Fibroblast of lung (primary cell): ENCODE results near the gene TEX55. TPM values are rescaled to one million over a fixed set of nuclear protein-coding genes. Genes with fewer than 3 reads are reported as not detected.

ENCODE experiments used
- DNase-seq, 2 donors: peaks; one replicate each; pipeline versions ENCODE4 v3.0.0 to v3.0.0-alpha.2; 2010; ENCODE audit warnings: low read depth in 2 of 2
- H2AFZ ChIP-seq: 2 replicates; pipeline ENCODE4 v1.5.1; 2012; ENCODE audit warnings: low read length, control low read depth, inconsistent platforms
- H3K27ac ChIP-seq: 2 replicates; pipeline ENCODE4 v1.5.1; 2011; ENCODE audit warnings: low read length, control low read depth; ENCODE audit not compliant: insufficient read depth
- H3K27me3 ChIP-seq: 2 replicates; pipeline ENCODE4 v1.5.1; 2011; ENCODE audit warnings: mild to moderate bottlenecking, low read length; ENCODE audit not compliant: control insufficient read depth, insufficient read depth
- H3K36me3 ChIP-seq: 2 replicates; pipeline ENCODE4 v1.5.1; 2011; ENCODE audit warnings: low read length; ENCODE audit not compliant: control insufficient read depth, insufficient read depth
- H3K4me1 ChIP-seq: 2 replicates; pipeline ENCODE4 v1.5.1; 2011; ENCODE audit warnings: low read length; ENCODE audit not compliant: control insufficient read depth, insufficient read depth; ENCODE audit errors: extremely low read depth
- H3K4me2 ChIP-seq: 2 replicates; pipeline ENCODE4 v1.5.1; 2011; ENCODE audit warnings: low read length, control low read depth; ENCODE audit not compliant: insufficient read depth; ENCODE audit errors: extremely low read depth
- H3K4me3 ChIP-seq, 4 experiments: fragments of 200-600 bp in 1 of 4; sonication (generic) in 1 of 4; replicated peaks in 1 of 4; 2 replicates each; pipeline ENCODE4 v1.5.1; 2011 to 2016; ENCODE audit warnings: low read length in 4 of 4, low read depth in 3 of 4, mild to moderate bottlenecking in 3 of 4, control low read depth in 2 of 4, inconsistent platforms in 1 of 4, mixed read lengths in 1 of 4; ENCODE audit not compliant: insufficient read depth in 1 of 4; ENCODE audit errors: control extremely low read depth in 1 of 4
- H3K79me2 ChIP-seq: 2 replicates; pipeline ENCODE4 v1.5.1; 2012; ENCODE audit warnings: mild to moderate bottlenecking, low read length, inconsistent platforms; ENCODE audit not compliant: control insufficient read depth, insufficient read depth
- H3K9ac ChIP-seq: 2 replicates; pipeline ENCODE4 v1.5.1; 2011; ENCODE audit warnings: mild to moderate bottlenecking, low read length, control low read depth; ENCODE audit not compliant: insufficient read depth
- H3K9me3 ChIP-seq: 2 replicates; pipeline ENCODE4 v1.5.1; 2012; ENCODE audit warnings: low read depth, low read length; ENCODE audit not compliant: control insufficient read depth, insufficient read depth
- H4K20me1 ChIP-seq: 2 replicates; pipeline ENCODE4 v1.5.1; 2011; ENCODE audit warnings: low read length; ENCODE audit not compliant: control insufficient read depth, insufficient read depth; ENCODE audit errors: extremely low read depth
- EZH2 ChIP-seq: IDR thresholded peaks from 2 replicates; pipeline ENCODE4 v1.5.1; 2012; ENCODE audit warnings: low read length, control low read depth, mild to moderate bottlenecking; ENCODE audit errors: missing control alignments
- polyA plus RNA-seq, 2 donors: library from polyadenylated mRNA; depleted of rRNA in 1 of 2; stranded (reverse) in 1 of 2; unstranded in 1 of 2; fragments of >200 nt; gene quantifications; 2 replicates each; pipeline ENCODE4 v1.2.1, GENCODE V29; 2011 to 2012; ENCODE audit warnings: missing spikeins in 1 of 2
- total RNA-seq: library from RNA; depleted of rRNA; stranded (reverse); fragments of >200 nt; gene quantifications from 2 replicates; pipeline ENCODE4 v1.2.1, GENCODE V29; 2014
- TF ChIP-seq, protein P1 (sequence below), 2 donors: IDR thresholded peaks in 1 of 2; conservative IDR thresholded peaks in 1 of 2; 1 replicate in 1 of 2; 2 replicates in 1 of 2; pipeline ENCODE4 v1.5.1; 2011 to 2012; ENCODE audit warnings: low read length in 2 of 2, control low read depth in 1 of 2, inconsistent platforms in 1 of 2, low read depth in 1 of 2, mild to moderate bottlenecking in 1 of 2

TEX55 gene
- total and polyA plus RNA-seq, 2 donors (not counting 1 experiment from before 2014, with no cell fraction given) = not detected

DNA sequence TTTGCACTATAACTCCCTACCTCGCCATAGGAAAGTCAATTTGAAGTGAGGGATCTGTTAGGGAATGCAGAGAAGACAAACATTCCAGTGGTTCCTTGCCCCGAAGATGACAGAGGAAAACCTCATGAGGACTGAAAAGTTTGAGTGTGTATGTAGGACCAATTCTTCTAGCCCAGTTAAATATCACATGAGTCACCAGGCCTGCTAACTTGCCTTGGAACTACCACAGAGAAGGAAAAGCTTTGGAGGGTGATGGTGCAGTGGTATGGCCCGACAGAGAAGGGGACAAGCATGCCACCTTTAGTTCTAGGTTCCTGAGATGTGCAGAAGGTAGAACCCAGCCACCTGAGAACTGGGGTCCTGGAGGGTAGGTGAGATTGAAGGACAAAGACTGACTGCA lies 24.9 kb downstream of the TEX55 start:
- Histone ChIP-seq H4K20me1 (no peaks in the 10 kb centered on the region), H3K4me2 (no peak overlapping the region), H3K36me3 (no peaks in the 10 kb centered on the region), H3K9ac (no peak overlapping the region), H3K79me2 (no peaks in the 10 kb centered on the region), H2AFZ (no peak overlapping the region), H3K27me3 (peaks cover 6% of the 10 kb centered on the region), H3K4me1 (no peaks in the 10 kb centered on the region), H3K9me3 (no peaks in the 10 kb centered on the region), H3K4me3 (no peak overlapping the region), H3K27ac (no peak overlapping the region)
- DNase-seq = peak in 1 of 2 donors; percentile 25
- TF ChIP-seq, protein P1, sequence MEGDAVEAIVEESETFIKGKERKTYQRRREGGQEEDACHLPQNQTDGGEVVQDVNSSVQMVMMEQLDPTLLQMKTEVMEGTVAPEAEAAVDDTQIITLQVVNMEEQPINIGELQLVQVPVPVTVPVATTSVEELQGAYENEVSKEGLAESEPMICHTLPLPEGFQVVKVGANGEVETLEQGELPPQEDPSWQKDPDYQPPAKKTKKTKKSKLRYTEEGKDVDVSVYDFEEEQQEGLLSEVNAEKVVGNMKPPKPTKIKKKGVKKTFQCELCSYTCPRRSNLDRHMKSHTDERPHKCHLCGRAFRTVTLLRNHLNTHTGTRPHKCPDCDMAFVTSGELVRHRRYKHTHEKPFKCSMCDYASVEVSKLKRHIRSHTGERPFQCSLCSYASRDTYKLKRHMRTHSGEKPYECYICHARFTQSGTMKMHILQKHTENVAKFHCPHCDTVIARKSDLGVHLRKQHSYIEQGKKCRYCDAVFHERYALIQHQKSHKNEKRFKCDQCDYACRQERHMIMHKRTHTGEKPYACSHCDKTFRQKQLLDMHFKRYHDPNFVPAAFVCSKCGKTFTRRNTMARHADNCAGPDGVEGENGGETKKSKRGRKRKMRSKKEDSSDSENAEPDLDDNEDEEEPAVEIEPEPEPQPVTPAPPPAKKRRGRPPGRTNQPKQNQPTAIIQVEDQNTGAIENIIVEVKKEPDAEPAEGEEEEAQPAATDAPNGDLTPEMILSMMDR (conservative IDR thresholded peaks at IDR 0.05 in 1 of 2, IDR thresholded peaks at IDR 0.05 in 1 of 2; ENCODE audit: low read depth in 1 of 2, low read length in 2 of 2) = no peak
- no peak for TF ChIP-seq EZH2

DNA sequence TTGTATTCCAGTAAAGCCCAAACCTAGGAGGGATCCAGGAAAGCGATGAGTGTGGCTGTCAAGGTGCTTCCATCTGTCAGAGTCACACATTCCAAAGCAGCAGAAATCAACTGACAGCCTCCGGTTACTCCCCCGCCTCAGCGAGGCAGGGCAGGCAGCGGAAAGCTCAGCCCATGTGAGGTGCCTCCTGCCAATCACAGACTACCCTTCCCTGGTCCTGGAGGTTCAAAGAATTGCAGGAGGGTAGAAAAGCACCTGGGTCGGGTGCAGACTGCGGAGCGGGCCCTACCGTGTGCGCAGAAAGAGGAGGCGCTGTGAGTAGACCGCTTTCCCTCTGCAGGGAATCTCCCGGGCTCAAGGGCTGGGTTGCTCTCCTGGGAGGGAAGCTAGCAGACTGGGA lies 27.4 kb downstream of the TEX55 start, which contains the start of gene UPK1B:
Gene UPK1B, plus strand, starts transcription at position 274 of the 400 bp plus-strand sequence. CDS start 13,144 bp downstream, outside the sequence.
- no peaks in the 10 kb centered on the region for H3K79me2 ChIP-seq
- peaks cover 6% of the 10 kb centered on the region for H3K27me3 ChIP-seq
- TF ChIP-seq EZH2 = no peak
- TF ChIP-seq, protein P1 (conservative IDR thresholded peaks at IDR 0.05 in 1 of 2, IDR thresholded peaks at IDR 0.05 in 1 of 2; ENCODE audit: low read depth in 1 of 2, low read length in 2 of 2) = no peak
- no peaks in the 10 kb centered on the region for H3K4me1 ChIP-seq
- no peak within 1 kb of the TSS for H3K4me3 ChIP-seq
- H3K36me3 ChIP-seq = no peaks in the 10 kb centered on the region
- H3K27ac ChIP-seq = no peak within 1 kb of the TSS
- no peaks in the 10 kb centered on the region for H4K20me1 ChIP-seq
- no peak within 1 kb of the TSS for H3K4me2 ChIP-seq
- no peaks in the 10 kb centered on the region for H3K9me3 ChIP-seq
- no peak for DNase-seq
- H2AFZ ChIP-seq = no peak within 1 kb of the TSS
- H3K9ac ChIP-seq = no peak within 1 kb of the TSS

DNA sequence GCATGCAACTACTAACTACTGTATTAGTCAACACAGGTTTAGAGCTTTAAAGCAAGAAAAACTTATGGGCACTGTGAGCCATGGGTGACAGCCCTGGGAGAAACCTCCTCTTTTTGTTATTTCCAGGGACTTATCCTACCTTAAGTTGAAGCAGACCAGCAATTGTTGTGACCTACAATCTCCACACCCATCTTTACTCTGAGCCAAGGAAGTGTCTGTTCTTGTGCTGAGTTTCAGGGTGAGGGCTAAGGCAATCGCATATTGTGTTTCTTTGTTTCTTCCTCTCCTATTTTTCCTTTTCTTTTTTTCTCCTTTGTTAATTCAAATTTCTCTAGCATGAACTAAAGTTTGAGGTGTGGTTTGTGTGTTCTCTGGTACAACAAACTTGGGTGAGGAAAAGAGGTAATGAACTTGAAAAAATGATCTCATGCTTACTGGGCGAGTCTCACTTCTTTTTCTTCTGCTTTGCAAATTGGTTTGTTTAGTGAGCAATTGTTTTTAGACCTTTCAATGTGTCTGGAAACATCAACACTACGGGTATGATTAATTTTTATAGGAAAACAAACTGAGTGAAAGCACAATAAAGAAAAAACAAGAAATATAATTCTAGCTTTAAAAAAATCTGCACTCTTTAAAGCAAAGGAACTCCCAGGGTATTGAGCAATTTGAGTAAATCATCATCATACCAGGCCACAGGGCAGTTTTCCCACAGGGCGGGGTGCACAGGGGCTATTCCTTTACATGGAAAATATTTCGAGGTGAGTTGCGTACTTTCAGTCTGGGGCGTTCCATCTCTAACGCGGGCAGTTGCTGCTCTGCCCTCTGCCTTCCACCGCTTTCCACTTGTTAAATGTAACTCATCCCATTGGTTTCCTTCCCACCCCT lies 30.1 kb downstream of the TEX55 start:
- H3K9ac ChIP-seq = no peak overlapping the region
- no peak for TF ChIP-seq EZH2
- TF ChIP-seq, protein P1 (conservative IDR thresholded peaks at IDR 0.05 in 1 of 2, IDR thresholded peaks at IDR 0.05 in 1 of 2; ENCODE audit: low read depth in 1 of 2, low read length in 2 of 2) = no peak
- H3K36me3 ChIP-seq = no peaks in the 10 kb centered on the region
- no peak overlapping the region for H3K27ac ChIP-seq
- no peaks in the 10 kb centered on the region for H4K20me1 ChIP-seq
- no peak overlapping the region for H2AFZ ChIP-seq
- no peak overlapping the region for H3K4me2 ChIP-seq
- DNase-seq = peak in 1 of 2 donors; percentile 72
- no peaks in the 10 kb centered on the region for H3K9me3 ChIP-seq
- H3K4me1 ChIP-seq = no peaks in the 10 kb centered on the region
- H3K4me3 ChIP-seq = no peak overlapping the region
- H3K27me3 ChIP-seq = peaks cover 6% of the 10 kb centered on the region
- no peaks in the 10 kb centered on the region for H3K79me2 ChIP-seq
